Endothelial cell (in vitro differentiated cells): ENCODE data around the gene MYRFL. TPM values are rescaled to one million over a fixed set of nuclear protein-coding genes. Genes with fewer than 3 reads are reported as not detected.

Experiments used
- DNase-seq: peaks from one replicate; pipeline ENCODE4 v3.0.0; 2021; ENCODE audit warnings: low spot score
- H3K27ac Mint-ChIP-seq: one replicate; pipeline ENCODE4 v1.8.0; 2021; ENCODE audit warnings: mixed read lengths, inconsistent platforms; ENCODE audit not compliant: unreplicated experiment
- H3K27me3 Mint-ChIP-seq: one replicate; pipeline ENCODE4 v1.8.0; 2021; ENCODE audit warnings: mild to moderate bottlenecking, moderate library complexity, mixed read lengths, inconsistent platforms; ENCODE audit not compliant: unreplicated experiment
- H3K36me3 Mint-ChIP-seq: one replicate; pipeline ENCODE4 v1.8.0; 2021; ENCODE audit warnings: mild to moderate bottlenecking, low read depth, mixed read lengths, inconsistent platforms; ENCODE audit not compliant: unreplicated experiment
- H3K4me1 Mint-ChIP-seq: one replicate; pipeline ENCODE4 v1.8.0; 2021; ENCODE audit warnings: mild to moderate bottlenecking, mixed read lengths, inconsistent platforms; ENCODE audit not compliant: unreplicated experiment
- H3K4me3 Mint-ChIP-seq: one replicate; pipeline ENCODE4 v1.8.0; 2021; ENCODE audit warnings: mild to moderate bottlenecking, mixed read lengths, inconsistent platforms; ENCODE audit not compliant: unreplicated experiment
- H3K9me3 Mint-ChIP-seq: one replicate; pipeline ENCODE4 v1.8.0; 2021; ENCODE audit warnings: mixed read lengths, inconsistent platforms; ENCODE audit not compliant: unreplicated experiment
- total RNA-seq: library from RNA; stranded (reverse); fragmentation: NEBNext Ultra II Directional; extraction: Animal tissue kit (Norgen Biotek cat#: 25700); gene quantifications from one replicate; pipeline ENCODE4 v1.2.1, GENCODE V29; 2021; ENCODE audit not compliant: unreplicated experiment
- TF ChIP-seq, protein P1 (sequence below): fragments of 200-600 bp; sonication (generic); IDR thresholded peaks from one replicate; pipeline ENCODE4 v1.5.0; 2021; ENCODE audit warnings: antibody characterized with exemption; ENCODE audit not compliant: unreplicated experiment

MYRFL gene
- total RNA-seq, 1 donor from 2014 or later: 0.69 TPM

DNA sequence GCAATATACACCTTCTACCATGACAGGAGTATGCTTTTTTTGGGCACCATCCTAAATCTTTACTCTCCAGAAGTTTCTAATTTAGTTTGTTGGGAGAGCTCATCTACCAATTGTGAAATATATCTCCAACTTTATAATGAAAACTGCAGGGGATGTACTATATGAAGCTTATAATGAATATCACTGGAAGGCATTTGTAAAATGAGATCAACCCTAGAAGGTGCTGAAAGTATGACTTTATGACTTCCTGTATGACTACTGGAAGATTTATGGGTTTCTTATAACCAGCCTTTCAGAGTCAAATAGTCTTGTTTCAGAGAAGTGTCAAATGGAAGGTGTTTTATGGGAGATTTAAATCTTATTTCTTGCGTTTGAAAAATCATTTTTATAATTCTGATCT lies 122.9 kb downstream of the MYRFL start:
- Mint-ChIP-seq H3K36me3 (peaks cover 3% of the 10 kb centered on the region), H3K4me1 (peaks cover 19% of the 10 kb centered on the region), H3K27me3 (no peaks in the 10 kb centered on the region), H3K27ac (no peak overlapping the region), H3K4me3 (no peak overlapping the region), H3K9me3 (no peaks in the 10 kb centered on the region)
- DNase-seq: no peak
- TF ChIP-seq, protein P1, sequence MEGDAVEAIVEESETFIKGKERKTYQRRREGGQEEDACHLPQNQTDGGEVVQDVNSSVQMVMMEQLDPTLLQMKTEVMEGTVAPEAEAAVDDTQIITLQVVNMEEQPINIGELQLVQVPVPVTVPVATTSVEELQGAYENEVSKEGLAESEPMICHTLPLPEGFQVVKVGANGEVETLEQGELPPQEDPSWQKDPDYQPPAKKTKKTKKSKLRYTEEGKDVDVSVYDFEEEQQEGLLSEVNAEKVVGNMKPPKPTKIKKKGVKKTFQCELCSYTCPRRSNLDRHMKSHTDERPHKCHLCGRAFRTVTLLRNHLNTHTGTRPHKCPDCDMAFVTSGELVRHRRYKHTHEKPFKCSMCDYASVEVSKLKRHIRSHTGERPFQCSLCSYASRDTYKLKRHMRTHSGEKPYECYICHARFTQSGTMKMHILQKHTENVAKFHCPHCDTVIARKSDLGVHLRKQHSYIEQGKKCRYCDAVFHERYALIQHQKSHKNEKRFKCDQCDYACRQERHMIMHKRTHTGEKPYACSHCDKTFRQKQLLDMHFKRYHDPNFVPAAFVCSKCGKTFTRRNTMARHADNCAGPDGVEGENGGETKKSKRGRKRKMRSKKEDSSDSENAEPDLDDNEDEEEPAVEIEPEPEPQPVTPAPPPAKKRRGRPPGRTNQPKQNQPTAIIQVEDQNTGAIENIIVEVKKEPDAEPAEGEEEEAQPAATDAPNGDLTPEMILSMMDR: no peak

DNA sequence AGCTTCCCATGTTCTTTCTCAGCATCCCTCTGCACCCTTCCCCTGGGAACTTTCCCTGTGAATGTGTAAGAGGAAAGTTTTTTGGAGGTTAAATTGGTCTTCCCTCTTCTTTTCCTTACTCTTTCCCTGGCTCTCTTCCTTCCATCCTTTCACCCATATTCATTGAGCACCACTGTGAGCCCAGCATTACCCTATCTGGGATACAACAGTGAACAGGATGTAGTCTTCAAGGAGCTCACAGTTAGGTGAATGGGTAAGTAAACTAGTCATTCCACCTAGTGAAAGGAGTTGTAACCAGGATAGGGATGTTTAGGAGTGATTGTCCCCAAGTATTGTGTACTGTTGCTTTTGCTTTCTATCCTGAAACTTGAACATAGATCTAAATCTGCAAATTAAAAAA lies 123.8 kb downstream of the MYRFL start:
- H3K4me1 Mint-ChIP-seq: peaks cover 29% of the 10 kb centered on the region
- no peak overlapping the region for H3K27ac Mint-ChIP-seq
- TF ChIP-seq, protein P1: no peak
- peaks cover 3% of the 10 kb centered on the region for H3K36me3 Mint-ChIP-seq
- H3K27me3 Mint-ChIP-seq: no peaks in the 10 kb centered on the region
- H3K9me3 Mint-ChIP-seq: no peaks in the 10 kb centered on the region
- DNase-seq: no peak
- H3K4me3 Mint-ChIP-seq: no peak overlapping the region

DNA sequence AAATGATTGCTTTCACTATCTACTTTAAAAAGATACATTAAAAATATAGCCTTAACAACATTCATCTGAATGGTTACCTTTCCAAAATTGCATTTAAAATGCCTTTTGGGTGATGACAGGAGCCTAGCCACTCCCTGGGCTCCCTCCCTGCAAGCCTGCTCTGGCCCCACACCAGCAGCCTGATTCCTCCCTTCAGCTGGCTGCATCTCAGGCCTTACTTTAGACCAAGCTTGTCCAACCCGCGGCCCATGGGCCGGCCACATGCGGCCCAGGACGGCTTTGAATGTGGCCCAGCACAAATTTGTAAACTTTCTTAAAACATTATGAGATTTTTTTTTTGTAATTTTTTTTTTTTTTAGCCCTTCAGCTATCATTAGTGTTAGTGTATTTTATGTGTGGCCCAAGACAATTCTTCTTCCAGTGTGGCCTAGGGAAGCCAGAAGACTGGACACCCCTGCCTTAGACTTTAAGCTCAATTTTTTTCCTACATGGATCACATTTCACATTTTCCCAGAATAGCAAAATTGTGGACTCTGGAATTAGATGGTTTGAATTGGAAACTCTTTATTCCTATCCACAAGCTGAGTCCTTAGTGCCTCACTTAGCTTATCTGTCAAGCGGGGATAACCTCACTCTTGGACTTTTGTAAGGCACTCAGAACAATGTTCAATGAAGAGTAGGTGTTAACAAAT lies 124.4 kb downstream of the MYRFL start:
- TF ChIP-seq, protein P1: no peak
- H3K4me1 Mint-ChIP-seq: peaks cover 35% of the 10 kb centered on the region

DNA sequence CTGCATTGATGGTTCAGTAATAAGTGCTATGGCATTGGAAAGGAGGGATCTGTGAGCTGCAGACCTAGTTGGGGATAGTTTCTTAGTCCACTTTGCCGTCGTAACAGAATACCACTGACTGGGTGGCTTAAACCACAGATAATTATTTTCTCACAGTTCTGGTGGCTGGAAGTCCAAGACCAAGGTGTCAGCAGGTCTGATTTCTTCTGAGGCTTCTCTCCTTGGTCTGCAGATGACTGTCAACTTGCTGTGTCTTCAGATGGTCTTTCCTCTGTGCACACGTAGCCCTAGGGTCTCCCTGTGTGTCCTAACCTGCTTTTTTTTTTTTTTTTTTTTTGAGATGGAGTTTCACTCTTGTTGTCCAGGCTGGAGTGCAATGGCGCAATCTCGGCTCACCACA lies 126.1 kb downstream of the MYRFL start:
- H3K27ac Mint-ChIP-seq: no peak overlapping the region
- no peaks in the 10 kb centered on the region for H3K27me3 Mint-ChIP-seq
- H3K4me1 Mint-ChIP-seq: peaks cover 38% of the 10 kb centered on the region
- peaks cover 3% of the 10 kb centered on the region for H3K36me3 Mint-ChIP-seq
- no peaks in the 10 kb centered on the region for H3K9me3 Mint-ChIP-seq
- TF ChIP-seq, protein P1: no peak
- DNase-seq: no peak
- peak overlapping the region; percentile 25 for H3K4me3 Mint-ChIP-seq

More for the DNA sequence above, 124.4 kb downstream of the MYRFL start:
- DNase-seq: no peak
- no peaks in the 10 kb centered on the region for H3K27me3 Mint-ChIP-seq
- H3K27ac Mint-ChIP-seq: no peak overlapping the region
- H3K4me3 Mint-ChIP-seq: no peak overlapping the region
- H3K9me3 Mint-ChIP-seq: no peaks in the 10 kb centered on the region
- peaks cover 3% of the 10 kb centered on the region for H3K36me3 Mint-ChIP-seq

DNA sequence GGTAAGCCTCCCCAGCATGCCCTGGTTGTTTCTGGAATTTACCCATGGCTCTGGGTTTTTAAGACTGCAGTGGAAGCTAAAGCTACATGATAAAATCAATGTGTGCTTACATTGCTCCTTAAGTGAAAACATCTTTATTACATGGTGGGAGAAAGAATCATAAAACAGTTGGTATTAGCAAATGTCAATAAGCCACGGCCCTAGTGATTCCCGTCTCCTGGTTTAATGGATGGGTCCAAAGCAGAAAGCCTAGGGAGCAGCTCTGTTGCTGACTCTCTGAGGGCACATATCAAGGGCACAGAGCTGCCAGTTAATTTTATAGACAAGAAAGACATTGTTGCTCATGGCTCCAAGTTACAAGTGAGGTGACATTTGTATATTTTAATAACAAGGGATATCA lies 127.9 kb downstream of the MYRFL start:
- Mint-ChIP-seq H3K36me3 (peaks cover 3% of the 10 kb centered on the region), H3K27me3 (no peaks in the 10 kb centered on the region), H3K9me3 (no peaks in the 10 kb centered on the region), H3K27ac (peak overlapping the region; percentile 58), H3K4me1 (peaks cover 46% of the 10 kb centered on the region), H3K4me3 (no peak overlapping the region)
- DNase-seq: no peak
- TF ChIP-seq, protein P1: no peak
